Measurements from ENCODE around the gene ACSF2. TPM values are rescaled to one million over a fixed set of nuclear protein-coding genes. Genes with fewer than 3 reads are reported as not detected.

Gene ACSF2
- polyA plus RNA-seq, 1 of the 3 experiments (the other 2 are of a cell fraction) = 46.6 TPM

GRCh38 chr17:50523208-50523607 lies 97.2 kb downstream of the ACSF2 start (continued):
- TF ChIP-seq EZH2phosphoT487 (IDR thresholded peaks at IDR 0.05; ENCODE audit: borderline replicate concordance, low read depth) = no peak
- no peak for TF ChIP-seq YY1 (IDR thresholded peaks at IDR 0.05; ENCODE audit: low read depth)
- no peak for TF ChIP-seq MXI1 (IDR thresholded peaks at IDR 0.05; ENCODE audit: low read depth, low read length)
- TF ChIP-seq PBX3 (IDR thresholded peaks at IDR 0.05) = no peak
- TF ChIP-seq CTCF (IDR thresholded peaks at IDR 0.05) = no peak
- TF ChIP-seq RAD21 (IDR thresholded peaks at IDR 0.05; ENCODE audit: low read length) = no peak
- no peak for TF ChIP-seq MAX (IDR thresholded peaks at IDR 0.05; ENCODE audit: low read depth)
- no peak for TF ChIP-seq MEF2A (IDR thresholded peaks at IDR 0.05; ENCODE audit: borderline replicate concordance, low read depth)
- TF ChIP-seq FOXJ3 (CRISPR knock-in tag; IDR thresholded peaks at IDR 0.05) = no peak

Small RNA genes within 50 kb of the gene (small RNA-seq; reads per million reads assigned to genes)
- gene RF00019 = 0 reads per million in 7 experiments

Other genes starting within 250 kb of the ACSF2 start
- 265 and 1,461 TPM in 2 replicates for gene COL1A1, start 224.6 kb upstream of the ACSF2 start, polyA plus RNA-seq (2012; rRNA removed)
- 0.28 and 0.46 TPM in 2 replicates for gene TMEM92, start 151.8 kb upstream of the ACSF2 start, polyA plus RNA-seq (2012; rRNA removed)
- gene XYLT2, start 80.1 kb upstream of the ACSF2 start, polyA plus RNA-seq (2012; rRNA removed) = 26.5 and 28.4 TPM in 2 replicates
- 266 and 337 TPM in 2 replicates for gene MRPL27, start 53.0 kb upstream of the ACSF2 start, polyA plus RNA-seq (2012; rRNA removed)
- 16.9 and 21.5 TPM in 2 replicates for gene EME1, start 53.0 kb upstream of the ACSF2 start, polyA plus RNA-seq (2012; rRNA removed)
- 122 and 137 TPM in 2 replicates for gene LRRC59, start 28.7 kb upstream of the ACSF2 start, polyA plus RNA-seq (2012; rRNA removed)
- gene CHAD, start 42.7 kb downstream of the ACSF2 start, polyA plus RNA-seq (2012; rRNA removed) = not detected in 2 replicates
- 44.7 and 58.9 TPM in 2 replicates for gene RSAD1, start 52.6 kb downstream of the ACSF2 start, polyA plus RNA-seq (2012; rRNA removed)
- 2.4 and 4.4 TPM in 2 replicates for gene MYCBPAP, start 82.2 kb downstream of the ACSF2 start, polyA plus RNA-seq (2012; rRNA removed)
- gene EPN3, start 106.5 kb downstream of the ACSF2 start, polyA plus RNA-seq (2012; rRNA removed) = 0.05 and 0.06 TPM in 2 replicates
- 92.0 and 106 TPM in 2 replicates for gene SPATA20, start 121.0 kb downstream of the ACSF2 start, polyA plus RNA-seq (2012; rRNA removed)
- gene CACNA1G, start 134.5 kb downstream of the ACSF2 start, polyA plus RNA-seq (2012; rRNA removed) = 0.15 and 0.21 TPM in 2 replicates
- gene ABCC3, start 208.7 kb downstream of the ACSF2 start, polyA plus RNA-seq (2012; rRNA removed) = 185 and 209 TPM in 2 replicates

Data from SK-N-SH (cell line).